CD14-positive monocyte (primary cell): ENCODE data around the gene SMG6. TPM values are rescaled to one million over a fixed set of nuclear protein-coding genes. Genes with fewer than 3 reads are reported as not detected.

Experiments
- DNase-seq, 3 donors: peaks; one replicate each; pipeline ENCODE4 v3.0.0-alpha.2; 2011 to 2022
- H2AFZ ChIP-seq: 2 replicates; pipeline ENCODE4 v1.6.0; 2012; ENCODE audit warnings: mild to moderate bottlenecking, low read depth, low read length, inconsistent platforms; ENCODE audit not compliant: insufficient read depth, poor library complexity, severe bottlenecking
- H3K27ac ChIP-seq, 2 donors: 1 replicate in 1 of 2; 2 replicates in 1 of 2; pipeline ENCODE4 v1.5.1; 2012 to 2013; ENCODE audit warnings: low read length in 2 of 2, control low read depth in 1 of 2, inconsistent platforms in 1 of 2, low read depth in 1 of 2, mild to moderate bottlenecking in 1 of 2
- H3K27me3 ChIP-seq, 2 donors: one replicate each; pipeline versions ENCODE4 v1.6.0 to v1.6.1; 2011 to 2013; ENCODE audit warnings: low read length in 2 of 2; ENCODE audit not compliant: control insufficient read depth in 2 of 2, insufficient read depth in 2 of 2
- H3K36me3 ChIP-seq, 2 donors: replicated peaks in 1 of 2; 1 replicate in 1 of 2; 2 replicates in 1 of 2; pipeline versions ENCODE4 v1.5.1 to v1.6.1; 2012 to 2013; ENCODE audit warnings: low read length in 2 of 2, control low read depth in 1 of 2, inconsistent platforms in 1 of 2, mild to moderate bottlenecking in 1 of 2; ENCODE audit not compliant: insufficient read depth in 2 of 2, control insufficient read depth in 1 of 2
- H3K4me1 ChIP-seq, 2 donors: 1 replicate in 1 of 2; 2 replicates in 1 of 2; pipeline versions ENCODE4 v1.5.1 to v1.6.1; 2012 to 2013; ENCODE audit warnings: low read length in 2 of 2, control low read depth in 1 of 2, inconsistent platforms in 1 of 2, mild to moderate bottlenecking in 1 of 2, moderate library complexity in 1 of 2; ENCODE audit not compliant: insufficient read depth in 2 of 2, control insufficient read depth in 1 of 2
- H3K4me2 ChIP-seq: replicated peaks from 2 replicates; pipeline ENCODE3; 2012; ENCODE audit warnings: low read length, moderate library complexity, mild to moderate bottlenecking; ENCODE audit not compliant: poor library complexity, severe bottlenecking; ENCODE audit errors: extremely low read depth
- H3K4me3 ChIP-seq, 3 experiments: fragments of 200-600 bp in 1 of 3; sonication (generic) in 1 of 3; replicated peaks in 1 of 3; 1 replicate in 2 of 3; 2 replicates in 1 of 3; pipeline ENCODE4 v1.5.1; 2011 to 2013; ENCODE audit warnings: low read length in 3 of 3, mild to moderate bottlenecking in 3 of 3, control low read depth in 2 of 3, low read depth in 2 of 3, inconsistent platforms in 1 of 3, moderate library complexity in 1 of 3
- H3K79me2 ChIP-seq: 2 replicates; pipeline ENCODE4 v1.6.0; 2012; ENCODE audit warnings: mild to moderate bottlenecking, control low read depth, inconsistent platforms, low read length, moderate library complexity; ENCODE audit not compliant: insufficient read depth
- H3K9ac ChIP-seq: 2 replicates; pipeline ENCODE4 v1.6.0; 2017; ENCODE audit warnings: low read length, mild to moderate bottlenecking; ENCODE audit not compliant: insufficient read depth, poor library complexity, severe bottlenecking
- H3K9me3 ChIP-seq, 2 donors: replicated peaks in 1 of 2; 1 replicate in 1 of 2; 2 replicates in 1 of 2; pipeline versions ENCODE4 v1.5.1 to v1.6.1; 2012 to 2013; ENCODE audit warnings: low read length in 2 of 2, control low read depth in 1 of 2; ENCODE audit not compliant: control insufficient read depth in 1 of 2, insufficient read depth in 1 of 2
- H4K20me1 ChIP-seq: 2 replicates; pipeline ENCODE4 v1.6.0; 2012; ENCODE audit warnings: mild to moderate bottlenecking, low read length, control low read depth, moderate library complexity; ENCODE audit not compliant: insufficient read depth
- H3K27ac Mint-ChIP-seq, 7 donors: one replicate each; pipeline ENCODE4 v1.8.0; 2020; ENCODE audit warnings: mild to moderate bottlenecking in 7 of 7, mixed read lengths in 7 of 7, moderate library complexity in 6 of 7, inconsistent platforms in 2 of 7
- H3K27me3 Mint-ChIP-seq, 3 donors: one replicate each; pipeline ENCODE4 v1.8.0; 2021 to 2022; ENCODE audit warnings: low read depth in 3 of 3, mild to moderate bottlenecking in 3 of 3, mixed read lengths in 3 of 3, moderate library complexity in 3 of 3, inconsistent platforms in 1 of 3
- H3K36me3 Mint-ChIP-seq, 2 donors: one replicate each; pipeline ENCODE4 v1.8.0; 2020; ENCODE audit warnings: mixed read lengths in 2 of 2, inconsistent platforms in 1 of 2, mild to moderate bottlenecking in 1 of 2
- H3K4me1 Mint-ChIP-seq: one replicate; pipeline ENCODE4 v1.8.0; 2020; ENCODE audit warnings: mild to moderate bottlenecking, mixed read lengths
- H3K4me3 Mint-ChIP-seq, 2 donors: one replicate each; pipeline ENCODE4 v1.8.0; 2020; ENCODE audit warnings: mild to moderate bottlenecking in 2 of 2, mixed read lengths in 2 of 2, moderate library complexity in 1 of 2
- H3K9me3 Mint-ChIP-seq, 7 donors: one replicate each; pipeline ENCODE4 v1.8.0; 2020 to 2022; ENCODE audit warnings: mixed read lengths in 7 of 7, mild to moderate bottlenecking in 6 of 7, moderate library complexity in 6 of 7, inconsistent platforms in 2 of 7
- WGBS: methylation state at CpG from one replicate; pipeline ENCODE4 v1.1.5; 2013; ENCODE audit warnings: missing lambda C conversion rate; ENCODE audit not compliant: insufficient coverage; 5-methylcytosine and 5-hydroxymethylcytosine counted together
- intact Hi-C, 2 donors: fragments of 100-400 bp; cut with micrococcal nuclease; formaldehyde crosslinking; loops; one replicate each; pipeline versions ENCODE4 v1.15.0 to v1.15.1; 2023
- polyA plus RNA-seq, 3 donors: library from polyadenylated mRNA; depleted of rRNA in 1 of 3; unstranded in 2 of 3; stranded (reverse) in 1 of 3; fragments of 300-500 nt in 2 of 3; fragments of >200 nt in 1 of 3; fragmentation: Illumina TruSeq in 2 of 3; gene quantifications; 1 replicate in 2 of 3; 2 replicates in 1 of 3; pipeline ENCODE4 v1.2.3, GENCODE V29; 2012 to 2021
- TF ChIP-seq, protein P1 (sequence below): fragments of 200-600 bp; IDR thresholded peaks from one replicate; pipeline ENCODE4 v1.8.0; 2022; ENCODE audit warnings: antibody characterized with exemption, mild to moderate bottlenecking

The SMG6 gene
- polyA plus RNA-seq, 3 donors = 0.67 to 7.1 (median 1.1) TPM

DNA sequence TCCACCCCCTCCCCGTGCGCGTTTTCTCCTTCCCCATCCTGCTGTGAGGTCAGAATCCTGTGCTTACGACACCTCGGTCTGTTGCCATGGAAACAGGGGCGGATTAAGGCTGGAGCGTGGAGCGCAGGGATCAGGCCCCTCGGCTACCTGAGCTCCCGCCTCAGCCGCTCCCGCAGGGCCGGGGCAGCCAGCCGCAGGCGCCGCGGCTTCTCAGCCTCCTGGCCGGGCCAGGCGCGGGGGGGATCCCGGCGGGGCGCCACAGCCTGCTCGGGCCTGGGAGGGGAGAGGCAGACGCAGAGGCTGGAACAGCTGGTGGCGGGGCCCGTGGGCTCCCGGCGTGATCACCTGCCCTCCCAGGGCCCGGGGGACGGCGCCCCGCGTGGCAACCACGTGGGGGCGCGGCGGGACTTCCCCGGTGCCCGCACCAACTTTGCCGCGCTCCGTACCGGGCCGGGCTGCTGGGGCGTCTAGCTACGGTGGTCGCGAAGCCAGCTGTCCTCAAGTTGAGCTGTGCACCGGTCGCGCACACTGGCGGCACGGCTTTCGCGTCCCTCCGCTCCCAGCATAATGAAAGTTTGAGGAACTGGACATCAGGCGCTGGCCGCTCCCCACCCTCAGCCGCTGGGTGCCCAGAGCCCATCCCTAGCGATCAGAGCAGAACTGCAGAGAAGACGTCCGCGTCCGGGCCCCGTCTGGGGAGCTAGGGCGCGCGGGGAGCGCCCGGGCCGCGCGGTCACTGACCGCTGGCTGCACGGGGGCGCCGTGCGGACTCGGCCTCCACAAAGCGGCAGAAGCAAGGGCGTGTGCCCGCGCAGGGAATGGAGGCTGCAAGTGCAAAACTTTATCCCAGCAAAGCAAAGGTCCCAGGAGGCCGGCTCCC is 279.7 kb downstream of the SMG6 start:
- Histone ChIP-seq H3K4me1 (peaks cover 26 to 37% of the 10 kb centered on the region in 2 donors), H4K20me1 (no peaks in the 10 kb centered on the region), H3K27me3 (peaks cover 27 to 83% of the 10 kb centered on the region in 2 donors), H2AFZ (peak overlapping the region; percentile 77), H3K9ac (peak overlapping the region; percentile 32), H3K36me3 (no peaks in the 10 kb centered on the region), H3K9me3 (peaks cover 8 to 9% of the 10 kb centered on the region in 2 donors), H3K4me3 (peak overlapping the region; percentile 10 to 75 (median 22)), H3K4me2 (peak overlapping the region; percentile 84), H3K79me2 (no peaks in the 10 kb centered on the region), H3K27ac (no peak overlapping the region)
- DNase-seq = peak; percentile 72 to 84 (median 80)
- intact Hi-C loops = loop anchor here in 1 of 2 donors (10.0 kb wide), 1 partner anchor 139 kb away; no protein-coding TSS in a partner anchor
- Mint-ChIP-seq H3K4me1 (peaks cover 26% of the 10 kb centered on the region), H3K36me3 (peaks cover 5 to 7% of the 10 kb centered on the region in 2 donors), H3K9me3 (peaks cover 0 to 23% (median 14%) of the 10 kb centered on the region in 7 donors), H3K27me3 (peaks cover 59 to 95% (median 75%) of the 10 kb centered on the region in 3 donors), H3K4me3 (peak overlapping the region; percentile 80 to 96), H3K27ac (peak overlapping the region in 5 of 7 donors; percentile 41 to 87 (median 66))
- under 1% methylated on average over 82 of the region's 85 CpGs for WGBS
- TF ChIP-seq, protein P1, sequence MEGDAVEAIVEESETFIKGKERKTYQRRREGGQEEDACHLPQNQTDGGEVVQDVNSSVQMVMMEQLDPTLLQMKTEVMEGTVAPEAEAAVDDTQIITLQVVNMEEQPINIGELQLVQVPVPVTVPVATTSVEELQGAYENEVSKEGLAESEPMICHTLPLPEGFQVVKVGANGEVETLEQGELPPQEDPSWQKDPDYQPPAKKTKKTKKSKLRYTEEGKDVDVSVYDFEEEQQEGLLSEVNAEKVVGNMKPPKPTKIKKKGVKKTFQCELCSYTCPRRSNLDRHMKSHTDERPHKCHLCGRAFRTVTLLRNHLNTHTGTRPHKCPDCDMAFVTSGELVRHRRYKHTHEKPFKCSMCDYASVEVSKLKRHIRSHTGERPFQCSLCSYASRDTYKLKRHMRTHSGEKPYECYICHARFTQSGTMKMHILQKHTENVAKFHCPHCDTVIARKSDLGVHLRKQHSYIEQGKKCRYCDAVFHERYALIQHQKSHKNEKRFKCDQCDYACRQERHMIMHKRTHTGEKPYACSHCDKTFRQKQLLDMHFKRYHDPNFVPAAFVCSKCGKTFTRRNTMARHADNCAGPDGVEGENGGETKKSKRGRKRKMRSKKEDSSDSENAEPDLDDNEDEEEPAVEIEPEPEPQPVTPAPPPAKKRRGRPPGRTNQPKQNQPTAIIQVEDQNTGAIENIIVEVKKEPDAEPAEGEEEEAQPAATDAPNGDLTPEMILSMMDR = no peak

DNA sequence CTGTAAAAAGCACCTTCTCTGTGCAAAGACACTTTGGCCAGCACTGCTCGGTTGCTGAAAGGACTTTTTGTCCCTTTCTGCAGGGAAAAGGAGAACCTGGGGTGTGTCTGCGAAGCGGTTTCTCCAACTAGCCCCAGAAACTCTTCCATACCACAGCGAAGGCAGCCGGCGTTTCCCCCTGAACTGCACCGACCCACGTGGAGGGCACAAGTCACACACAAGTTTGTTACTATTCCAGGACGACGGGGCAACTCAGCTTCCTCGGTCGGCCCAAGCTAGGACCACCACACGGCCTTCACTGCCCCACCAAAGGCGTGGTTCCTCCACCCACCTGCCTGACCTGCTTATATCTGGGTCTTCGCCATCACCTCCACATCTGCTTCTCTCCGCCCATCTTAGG is 280.3 kb downstream of the SMG6 start:
- peaks cover 0 to 23% (median 14%) of the 10 kb centered on the region in 7 donors for H3K9me3 Mint-ChIP-seq
- H3K4me3 ChIP-seq = peak overlapping the region in 1 of 3 experiments; percentile 24

More for the DNA sequence above, 280.3 kb downstream of the SMG6 start:
- 31% methylated on average over 12 of the region's 16 CpGs for WGBS
- H3K27me3 ChIP-seq = peaks cover 27 to 76% of the 10 kb centered on the region in 2 donors
- no peak overlapping the region for H3K27ac ChIP-seq
- TF ChIP-seq, protein P1 = no peak
- H4K20me1 ChIP-seq = no peaks in the 10 kb centered on the region
- no peak overlapping the region for H3K9ac ChIP-seq
- Mint-ChIP-seq H3K27me3 (peaks cover 53 to 92% (median 69%) of the 10 kb centered on the region in 3 donors), H3K36me3 (peaks cover 5 to 7% of the 10 kb centered on the region in 2 donors), H3K27ac (peak overlapping the region in 1 of 7 donors; percentile 80), H3K4me1 (peaks cover 26% of the 10 kb centered on the region), H3K4me3 (peak overlapping the region; percentile 60 to 68)
- peak overlapping the region; percentile 84 for H3K4me2 ChIP-seq
- H3K4me1 ChIP-seq = peaks cover 26 to 37% of the 10 kb centered on the region in 2 donors
- DNase-seq = no peak
- H3K9me3 ChIP-seq = peaks cover 8 to 9% of the 10 kb centered on the region in 2 donors
- H3K36me3 ChIP-seq = no peaks in the 10 kb centered on the region
- intact Hi-C loops = loop anchor here in 1 of 2 donors (10.0 kb wide), 1 partner anchor 138 kb away; no protein-coding TSS in a partner anchor
- no peak overlapping the region for H2AFZ ChIP-seq
- no peaks in the 10 kb centered on the region for H3K79me2 ChIP-seq
